Fibroblast of lung (primary cell): Measurements from ENCODE around the gene SORCS2. TPM values are rescaled to one million over a fixed set of nuclear protein-coding genes. Genes with fewer than 3 reads are reported as not detected.

Experiments used
- DNase-seq, 2 donors: peaks; one replicate each; pipeline versions ENCODE4 v3.0.0 to v3.0.0-alpha.2; 2010; ENCODE audit warnings: low read depth in 2 of 2
- H2AFZ ChIP-seq: 2 replicates; pipeline ENCODE4 v1.5.1; 2012; ENCODE audit warnings: low read length, control low read depth, inconsistent platforms
- H3K27ac ChIP-seq: 2 replicates; pipeline ENCODE4 v1.5.1; 2011; ENCODE audit warnings: low read length, control low read depth; ENCODE audit not compliant: insufficient read depth
- H3K27me3 ChIP-seq: 2 replicates; pipeline ENCODE4 v1.5.1; 2011; ENCODE audit warnings: mild to moderate bottlenecking, low read length; ENCODE audit not compliant: control insufficient read depth, insufficient read depth
- H3K36me3 ChIP-seq: 2 replicates; pipeline ENCODE4 v1.5.1; 2011; ENCODE audit warnings: low read length; ENCODE audit not compliant: control insufficient read depth, insufficient read depth
- H3K4me1 ChIP-seq: 2 replicates; pipeline ENCODE4 v1.5.1; 2011; ENCODE audit warnings: low read length; ENCODE audit not compliant: control insufficient read depth, insufficient read depth; ENCODE audit errors: extremely low read depth
- H3K4me2 ChIP-seq: 2 replicates; pipeline ENCODE4 v1.5.1; 2011; ENCODE audit warnings: low read length, control low read depth; ENCODE audit not compliant: insufficient read depth; ENCODE audit errors: extremely low read depth
- H3K4me3 ChIP-seq, 4 experiments: fragments of 200-600 bp in 1 of 4; sonication (generic) in 1 of 4; replicated peaks in 1 of 4; 2 replicates each; pipeline ENCODE4 v1.5.1; 2011 to 2016; ENCODE audit warnings: low read length in 4 of 4, low read depth in 3 of 4, mild to moderate bottlenecking in 3 of 4, control low read depth in 2 of 4, inconsistent platforms in 1 of 4, mixed read lengths in 1 of 4; ENCODE audit not compliant: insufficient read depth in 1 of 4; ENCODE audit errors: control extremely low read depth in 1 of 4
- H3K79me2 ChIP-seq: 2 replicates; pipeline ENCODE4 v1.5.1; 2012; ENCODE audit warnings: mild to moderate bottlenecking, low read length, inconsistent platforms; ENCODE audit not compliant: control insufficient read depth, insufficient read depth
- H3K9ac ChIP-seq: 2 replicates; pipeline ENCODE4 v1.5.1; 2011; ENCODE audit warnings: mild to moderate bottlenecking, low read length, control low read depth; ENCODE audit not compliant: insufficient read depth
- H3K9me3 ChIP-seq: 2 replicates; pipeline ENCODE4 v1.5.1; 2012; ENCODE audit warnings: low read depth, low read length; ENCODE audit not compliant: control insufficient read depth, insufficient read depth
- H4K20me1 ChIP-seq: 2 replicates; pipeline ENCODE4 v1.5.1; 2011; ENCODE audit warnings: low read length; ENCODE audit not compliant: control insufficient read depth, insufficient read depth; ENCODE audit errors: extremely low read depth
- EZH2 ChIP-seq: IDR thresholded peaks from 2 replicates; pipeline ENCODE4 v1.5.1; 2012; ENCODE audit warnings: low read length, control low read depth, mild to moderate bottlenecking; ENCODE audit errors: missing control alignments
- polyA plus RNA-seq, 2 donors: library from polyadenylated mRNA; depleted of rRNA in 1 of 2; stranded (reverse) in 1 of 2; unstranded in 1 of 2; fragments of >200 nt; gene quantifications; 2 replicates each; pipeline ENCODE4 v1.2.1, GENCODE V29; 2011 to 2012; ENCODE audit warnings: missing spikeins in 1 of 2
- total RNA-seq: library from RNA; depleted of rRNA; stranded (reverse); fragments of >200 nt; gene quantifications from 2 replicates; pipeline ENCODE4 v1.2.1, GENCODE V29; 2014
- TF ChIP-seq, protein P1 (sequence below), 2 donors: IDR thresholded peaks in 1 of 2; conservative IDR thresholded peaks in 1 of 2; 1 replicate in 1 of 2; 2 replicates in 1 of 2; pipeline ENCODE4 v1.5.1; 2011 to 2012; ENCODE audit warnings: low read length in 2 of 2, control low read depth in 1 of 2, inconsistent platforms in 1 of 2, low read depth in 1 of 2, mild to moderate bottlenecking in 1 of 2

The SORCS2 gene
- total and polyA plus RNA-seq, 2 donors (not counting 1 experiment from before 2014, with no cell fraction given), result 0.17 to 0.41 TPM

DNA sequence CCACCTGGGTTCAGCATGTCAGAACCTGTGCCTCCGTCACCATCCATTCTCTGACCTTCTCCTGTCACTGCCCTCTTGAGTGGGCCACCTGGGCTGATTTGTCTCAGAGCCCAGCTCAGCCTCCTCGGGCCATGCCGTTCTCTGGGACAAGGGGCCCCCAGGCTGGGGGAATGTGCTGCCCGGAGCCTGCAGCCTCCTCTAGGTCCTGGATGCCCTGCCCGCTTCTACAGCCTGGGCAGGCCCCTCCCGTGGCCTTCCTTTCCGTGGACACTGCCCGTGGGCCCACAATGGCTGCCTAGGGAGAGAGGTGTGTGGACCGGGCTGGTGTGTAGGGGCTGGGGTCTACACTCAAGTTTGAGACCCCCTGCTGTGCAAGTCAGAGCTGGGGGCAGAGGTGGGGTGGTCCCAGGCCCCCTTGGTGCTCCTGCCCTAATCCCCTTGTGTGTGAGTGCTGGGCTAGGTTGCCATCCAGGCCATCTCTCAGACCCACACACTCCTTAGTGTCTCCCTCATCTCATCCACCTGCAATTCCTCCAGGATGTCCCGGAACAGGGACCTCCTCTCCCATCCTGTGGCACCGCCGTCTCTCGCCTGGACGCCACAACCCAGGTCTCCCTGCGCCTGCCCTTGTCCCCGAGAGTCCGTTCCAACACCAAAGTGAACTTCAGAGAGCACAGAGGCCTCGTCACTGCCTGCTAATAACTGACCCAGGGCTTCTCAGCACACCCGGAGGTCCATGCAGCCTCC is 230.0 kb downstream of the SORCS2 start:
- Histone ChIP-seq H4K20me1 (no peaks in the 10 kb centered on the region), H3K4me3 (no peak overlapping the region), H3K9me3 (no peaks in the 10 kb centered on the region), H3K27ac (no peak overlapping the region), H3K9ac (no peak overlapping the region), H3K4me1 (no peaks in the 10 kb centered on the region), H2AFZ (no peak overlapping the region), H3K79me2 (no peaks in the 10 kb centered on the region), H3K36me3 (no peaks in the 10 kb centered on the region), H3K27me3 (no peaks in the 10 kb centered on the region), H3K4me2 (no peak overlapping the region)
- DNase-seq, result no peak
- no peak for TF ChIP-seq EZH2
- TF ChIP-seq, protein P1, sequence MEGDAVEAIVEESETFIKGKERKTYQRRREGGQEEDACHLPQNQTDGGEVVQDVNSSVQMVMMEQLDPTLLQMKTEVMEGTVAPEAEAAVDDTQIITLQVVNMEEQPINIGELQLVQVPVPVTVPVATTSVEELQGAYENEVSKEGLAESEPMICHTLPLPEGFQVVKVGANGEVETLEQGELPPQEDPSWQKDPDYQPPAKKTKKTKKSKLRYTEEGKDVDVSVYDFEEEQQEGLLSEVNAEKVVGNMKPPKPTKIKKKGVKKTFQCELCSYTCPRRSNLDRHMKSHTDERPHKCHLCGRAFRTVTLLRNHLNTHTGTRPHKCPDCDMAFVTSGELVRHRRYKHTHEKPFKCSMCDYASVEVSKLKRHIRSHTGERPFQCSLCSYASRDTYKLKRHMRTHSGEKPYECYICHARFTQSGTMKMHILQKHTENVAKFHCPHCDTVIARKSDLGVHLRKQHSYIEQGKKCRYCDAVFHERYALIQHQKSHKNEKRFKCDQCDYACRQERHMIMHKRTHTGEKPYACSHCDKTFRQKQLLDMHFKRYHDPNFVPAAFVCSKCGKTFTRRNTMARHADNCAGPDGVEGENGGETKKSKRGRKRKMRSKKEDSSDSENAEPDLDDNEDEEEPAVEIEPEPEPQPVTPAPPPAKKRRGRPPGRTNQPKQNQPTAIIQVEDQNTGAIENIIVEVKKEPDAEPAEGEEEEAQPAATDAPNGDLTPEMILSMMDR (conservative IDR thresholded peaks at IDR 0.05 in 1 of 2, IDR thresholded peaks at IDR 0.05 in 1 of 2; ENCODE audit: low read depth in 1 of 2, low read length in 2 of 2), result no peak

DNA sequence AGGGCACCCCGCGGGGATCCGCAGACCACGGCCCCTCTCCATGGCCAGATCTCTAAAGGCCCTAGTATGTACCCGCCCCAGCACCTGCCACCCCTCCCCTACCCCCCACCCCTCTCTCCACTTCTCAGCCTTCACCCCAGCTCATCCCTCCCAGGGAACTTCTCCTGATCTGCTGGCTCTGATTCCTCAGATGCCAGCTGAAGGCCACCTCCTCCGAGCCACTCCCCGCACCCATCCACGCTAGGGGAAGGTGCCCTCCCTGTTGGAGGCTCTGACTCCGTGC is 230.5 kb downstream of the SORCS2 start:
- no peaks in the 10 kb centered on the region for H3K4me1 ChIP-seq
- DNase-seq, result no peak
- H2AFZ ChIP-seq, result no peak overlapping the region
- H3K4me3 ChIP-seq, result no peak overlapping the region
- no peak for TF ChIP-seq EZH2
- TF ChIP-seq, protein P1 (conservative IDR thresholded peaks at IDR 0.05 in 1 of 2, IDR thresholded peaks at IDR 0.05 in 1 of 2; ENCODE audit: low read depth in 1 of 2, low read length in 2 of 2), result no peak
- H3K27me3 ChIP-seq, result no peaks in the 10 kb centered on the region
- H3K27ac ChIP-seq, result no peak overlapping the region
- no peak overlapping the region for H3K9ac ChIP-seq
- H3K79me2 ChIP-seq, result no peaks in the 10 kb centered on the region
- no peaks in the 10 kb centered on the region for H4K20me1 ChIP-seq
- H3K9me3 ChIP-seq, result no peaks in the 10 kb centered on the region
- H3K4me2 ChIP-seq, result no peak overlapping the region
- no peaks in the 10 kb centered on the region for H3K36me3 ChIP-seq

DNA sequence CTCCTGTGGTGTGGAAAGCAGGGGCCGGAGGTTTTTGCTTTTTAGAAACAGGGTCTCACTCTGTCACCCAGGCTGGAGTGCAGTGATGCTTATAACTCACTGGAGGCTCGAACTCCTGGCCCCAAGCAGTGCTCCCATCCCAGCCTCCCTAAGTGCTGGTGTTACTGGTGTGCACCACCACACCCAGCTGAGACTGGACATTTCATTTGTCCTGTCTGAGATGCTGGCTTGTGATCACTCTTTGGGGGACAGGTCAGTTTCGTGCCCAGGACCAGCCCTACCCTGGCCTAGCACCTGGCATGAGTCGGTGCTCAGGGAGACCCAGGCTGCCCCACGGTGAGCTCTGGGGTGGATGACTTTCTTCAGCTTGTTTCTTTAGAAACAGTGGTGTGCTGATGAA is 231.1 kb downstream of the SORCS2 start:
- no peak for TF ChIP-seq EZH2
- TF ChIP-seq, protein P1 (conservative IDR thresholded peaks at IDR 0.05 in 1 of 2, IDR thresholded peaks at IDR 0.05 in 1 of 2; ENCODE audit: low read depth in 1 of 2, low read length in 2 of 2), result no peak
- Histone ChIP-seq H3K4me2 (no peak overlapping the region), H4K20me1 (no peaks in the 10 kb centered on the region), H3K9me3 (no peaks in the 10 kb centered on the region), H3K27me3 (no peaks in the 10 kb centered on the region), H3K4me3 (no peak overlapping the region), H3K9ac (no peak overlapping the region), H3K27ac (no peak overlapping the region), H3K79me2 (no peaks in the 10 kb centered on the region), H2AFZ (no peak overlapping the region), H3K4me1 (no peaks in the 10 kb centered on the region), H3K36me3 (no peaks in the 10 kb centered on the region)
- DNase-seq, result no peak
